Activated CD8-positive, alpha-beta T cell treated with anti-CD3 and anti-CD28 coated beads for 36 hours (primary cell): Measurements from ENCODE around the gene RNU5D-1. TPM values are rescaled to one million over a fixed set of nuclear protein-coding genes. Genes with fewer than 3 reads are reported as not detected.
A peak's percentile ranks its signal among the peaks of the same experiment; 100 is the strongest.

Experiments used
- ATAC-seq: fragments of 200-7000 bp; cut with Tn5 transposase; one replicate; pipeline ENCODE4 v1.10.0; 2021; ENCODE audit warnings: mild to moderate bottlenecking, moderate library complexity
- CTCF ChIA-PET: fragments of 350-600 bp; sonication (Branson Sonifier 250); formaldehyde crosslinking; loops from one replicate; lab custom pipeline; 2021; ENCODE audit warnings: antibody characterized with exemption; lab: Charles Lee
- POLR2A ChIA-PET: fragments of 350-600 bp; sonication (Branson Sonifier 250); formaldehyde crosslinking; loops from one replicate; lab custom pipeline; 2021; ENCODE audit warnings: antibody characterized with exemption; lab: Charles Lee
- DNase-seq: peaks from one replicate; pipeline ENCODE4 v3.0.0-alpha.2; 2020
- H3K27ac Mint-ChIP-seq: one replicate; pipeline ENCODE4 v1.8.0; 2021; ENCODE audit warnings: mild to moderate bottlenecking, mixed read lengths
- H3K27me3 Mint-ChIP-seq: one replicate; pipeline ENCODE4 v1.8.0; 2021; ENCODE audit warnings: mixed read lengths
- H3K36me3 Mint-ChIP-seq: one replicate; pipeline ENCODE4 v1.8.0; 2021; ENCODE audit warnings: low read depth, mixed read lengths
- H3K4me1 Mint-ChIP-seq: one replicate; pipeline ENCODE4 v1.8.0; 2021; ENCODE audit warnings: low read depth, mixed read lengths
- H3K4me3 Mint-ChIP-seq: one replicate; pipeline ENCODE4 v1.8.0; 2021; ENCODE audit warnings: mild to moderate bottlenecking, moderate library complexity, mixed read lengths
- H3K9me3 Mint-ChIP-seq: one replicate; pipeline ENCODE4 v1.8.0; 2021; ENCODE audit warnings: mixed read lengths
- CTCF ChIP-seq: fragments of 200-600 bp; IDR thresholded peaks from one replicate; pipeline ENCODE4 v1.8.0; 2022; ENCODE audit warnings: antibody characterized with exemption, mild to moderate bottlenecking
- intact Hi-C: fragments of 100-400 bp; cut with micrococcal nuclease; formaldehyde crosslinking; loops from one replicate; pipeline ENCODE4 v1.10.0; 2022
- total RNA-seq, 2 experiments: library from RNA; stranded (reverse); gene quantifications; one replicate each; pipeline ENCODE4 v1.2.3, GENCODE V29; 2021

The RNU5D-1 gene
- total RNA-seq, 2 experiments from 2014 or later = not detected

- TF ChIP-seq CTCF = no peak
- CTCF ChIA-PET = interaction anchor here (1.5 to 3.2 kb wide), 3 partner anchors 16 to 62 kb away, joined by 4 to 20 read pairs (median 11); no protein-coding TSS in a partner anchor
- ATAC-seq = no peak
- no peak overlapping the region for H3K27ac Mint-ChIP-seq
- H3K4me3 Mint-ChIP-seq = no peak overlapping the region
- no peak for DNase-seq
- H3K27me3 Mint-ChIP-seq = no peaks in the 10 kb centered on the region
- no peaks in the 10 kb centered on the region for H3K9me3 Mint-ChIP-seq
- POLR2A ChIA-PET = interaction anchor here (1.1 to 3.7 kb wide), 4 partner anchors 8 to 257 kb away, joined by 3 to 35 read pairs (median 13); partner anchors contain the start of gene RNU5D-1
- intact Hi-C loops = no loop called here
- H3K36me3 Mint-ChIP-seq = no peaks in the 10 kb centered on the region
- H3K4me1 Mint-ChIP-seq = peaks cover 39% of the 10 kb centered on the region
Measured at GRCh38 chr1:44713321-44713781, 17.6 kb downstream of the RNU5D-1 start.

GRCh38 chr1:44707959-44708831, 22.8 kb downstream of the RNU5D-1 start:
- peak; percentile 79 for ATAC-seq
- no peaks in the 10 kb centered on the region for H3K9me3 Mint-ChIP-seq
- DNase-seq = peak; percentile 18
- peaks cover 13% of the 10 kb centered on the region for H3K4me1 Mint-ChIP-seq
- H3K36me3 Mint-ChIP-seq = no peaks in the 10 kb centered on the region
- intact Hi-C loops = no loop called here
- no peaks in the 10 kb centered on the region for H3K27me3 Mint-ChIP-seq
- ChIA-PET POLR2A (interaction anchor here (0.7 to 8.6 kb wide), 4 partner anchors 10 to 23 kb away, joined by 3 to 77 read pairs (median 4); partner anchors contain the start of gene RNU5D-1), CTCF (interaction anchor here (0.9 to 1.9 kb wide), 7 partner anchors 10 to 55 kb away, joined by 3 to 17 read pairs (median 4); partner anchors contain the start of gene RNU5D-1)
- peak overlapping the region; percentile 40 for H3K27ac Mint-ChIP-seq
- peak; percentile 87 for TF ChIP-seq CTCF
- H3K4me3 Mint-ChIP-seq = peak overlapping the region; percentile 42

- no peak overlapping the region for H3K4me3 Mint-ChIP-seq
- no peaks in the 10 kb centered on the region for H3K27me3 Mint-ChIP-seq
- no peaks in the 10 kb centered on the region for H3K36me3 Mint-ChIP-seq
- intact Hi-C loops = no loop called here
- peak; percentile 20 for ATAC-seq
- H3K27ac Mint-ChIP-seq = no peak overlapping the region
- no peaks in the 10 kb centered on the region for H3K9me3 Mint-ChIP-seq
- CTCF ChIA-PET = interaction anchor here (0.8 to 2.8 kb wide), 6 partner anchors 10 to 55 kb away, joined by 3 to 22 read pairs (median 3); no protein-coding TSS in a partner anchor
- peaks cover 13% of the 10 kb centered on the region for H3K4me1 Mint-ChIP-seq
- no peak for DNase-seq
- no peak for TF ChIP-seq CTCF
- POLR2A ChIA-PET = interaction anchor here (1.0 to 8.6 kb wide), 5 partner anchors 15 to 75 kb away, joined by 3 to 77 read pairs (median 5); no protein-coding TSS in a partner anchor
Measured at GRCh38 chr1:44707112-44707881, 23.7 kb downstream of the RNU5D-1 start.

- Mint-ChIP-seq H3K36me3 (no peaks in the 10 kb centered on the region), H3K9me3 (no peaks in the 10 kb centered on the region), H3K27me3 (no peaks in the 10 kb centered on the region), H3K27ac (no peak overlapping the region), H3K4me1 (peaks cover 13% of the 10 kb centered on the region), H3K4me3 (no peak overlapping the region)
- POLR2A ChIA-PET = interaction anchor here (0.6 to 8.6 kb wide), 5 partner anchors 9 to 70 kb away, joined by 3 to 77 read pairs (median 3); partner anchors contain the start of gene RPS8
- intact Hi-C loops = no loop called here
- no peak for DNase-seq
- no peak for ATAC-seq
- no peak for TF ChIP-seq CTCF
- CTCF ChIA-PET = interaction anchor here (0.8 to 2.8 kb wide), 4 partner anchors 9 to 26 kb away, joined by 3 to 22 read pairs (median 6); no protein-coding TSS in a partner anchor
Measured at GRCh38 chr1:44705938-44706337, 25.0 kb downstream of the RNU5D-1 start.
